A549 (cell line): ENCODE data around the gene HDAC2. TPM values are rescaled to one million over a fixed set of nuclear protein-coding genes. Genes with fewer than 3 reads are reported as not detected.

ENCODE experiments used
- ATAC-seq, 2 experiments: fragments of 200-7000 bp in 1 of 2; fragments of >200 bp in 1 of 2; cut with Nextera tagmentation in 1 of 2; cut with Tn5 transposase in 1 of 2; 3 replicates each; pipeline versions ENCODE4 v1.8.0 to v1.9.1; 2018 to 2020; ENCODE audit warnings: mild to moderate bottlenecking in 1 of 2, moderate library complexity in 1 of 2
- CTCF ChIA-PET: fragments of 300-600 bp; sonication (Branson Sonifier 250); formaldehyde crosslinking; extraction: SDS; loops from one replicate; lab custom pipeline; 2021; ENCODE audit warnings: antibody characterized with exemption, inconsistent platforms; lab: Yijun Ruan, JAX
- POLR2A ChIA-PET: fragments of 350-600 bp; formaldehyde crosslinking; extraction: SDS; loops from one replicate; lab custom pipeline; 2021; ENCODE audit warnings: antibody characterized with exemption, inconsistent platforms; lab: Yijun Ruan, JAX
- DNase-seq, 2 experiments: peaks; one replicate each; pipeline versions ENCODE4 v3.0.0 to v3.0.0-alpha.2; 2011 to 2016; ENCODE audit warnings: low read depth in 1 of 2, low spot score in 1 of 2
- FAIRE-seq: peaks from 2 replicates; lab custom pipeline; 2011; peaks lifted over from hg19 to GRCh38; lab: Jason Lieb, UNC
- H3K27ac ChIP-seq, 2 experiments: fragments of >200 bp; sonication (Bioruptor Twin); formaldehyde crosslinking; 3 replicates each; pipeline ENCODE4 v1.5.1; 2016 to 2017
- H3K4me1 ChIP-seq: fragments of >200 bp; sonication (Bioruptor Twin); formaldehyde crosslinking; 3 replicates; pipeline ENCODE4 v1.6.1; 2016
- H3K4me2 ChIP-seq: fragments of >200 bp; sonication (Bioruptor Twin); formaldehyde crosslinking; 3 replicates; pipeline ENCODE4 v1.6.1; 2016
- H3K4me3 ChIP-seq: fragments of >200 bp; sonication (Bioruptor Twin); formaldehyde crosslinking; 3 replicates; pipeline ENCODE4 v1.5.1; 2016
- H3K9me3 ChIP-seq: fragments of >200 bp; sonication (Bioruptor Twin); formaldehyde crosslinking; 3 replicates; pipeline ENCODE4 v1.6.1; 2016
- CBX8 ChIP-seq: fragments of 200-600 bp; sonication (generic); IDR thresholded peaks from 2 replicates; pipeline ENCODE4 v1.6.1; 2016
- CEBPB ChIP-seq, 2 experiments: fragments of >200 bp in 1 of 2; sonication (Bioruptor Twin) in 1 of 2; formaldehyde crosslinking in 1 of 2; IDR thresholded peaks; 2 replicates each; pipeline ENCODE4 v1.6.1; 2012 to 2016
- CHD2 ChIP-seq: fragments of 150-350 bp; IDR thresholded peaks from 2 replicates; pipeline ENCODE4 v1.6.1; 2014; ENCODE audit warnings: low read length; ENCODE audit not compliant: partially characterized antibody
- EP300 ChIP-seq, 2 experiments: fragments of >200 bp; sonication (Bioruptor Twin); formaldehyde crosslinking; IDR thresholded peaks; 2 replicates in 1 of 2; 3 replicates in 1 of 2; pipeline ENCODE4 v1.6.1; 2016 to 2017
- FOSB ChIP-seq: fragments of 250-450 bp; sonication (Bioruptor Pico); IDR thresholded peaks from 2 replicates; pipeline ENCODE4 v1.5.0; 2020; ENCODE audit warnings: mild to moderate bottlenecking, moderate library complexity
- FOSL2 ChIP-seq, 2 experiments: fragments of 450-650 bp in 1 of 2; fragments of >200 bp in 1 of 2; sonication (Bioruptor Twin) in 1 of 2; formaldehyde crosslinking; IDR thresholded peaks; 2 replicates each; pipeline versions ENCODE4 v1.5.0 to v1.6.1; 2016 to 2020; ENCODE audit warnings: mild to moderate bottlenecking in 1 of 2, moderate library complexity in 1 of 2
- HOXB13 ChIP-seq: fragments of 250-450 bp; sonication (Bioruptor Pico); IDR thresholded peaks from 2 replicates; pipeline ENCODE4 v1.5.0; 2020; ENCODE audit warnings: low read depth, mild to moderate bottlenecking, moderate library complexity
- MAFK ChIP-seq: fragments of 450-650 bp; IDR thresholded peaks from 2 replicates; pipeline ENCODE4 v1.6.1; 2014; ENCODE audit not compliant: partially characterized antibody
- NFE2L2 ChIP-seq: fragments of 150-350 bp; conservative IDR thresholded peaks from 2 replicates; pipeline ENCODE4 v1.6.1; 2014; ENCODE audit warnings: low read length
- NPAS2 ChIP-seq: fragments of 250-450 bp; sonication (Bioruptor Pico); IDR thresholded peaks from 2 replicates; pipeline ENCODE4 v1.8.0; 2022; ENCODE audit warnings: mild to moderate bottlenecking, moderate library complexity, borderline replicate concordance
- NR3C1 ChIP-seq: fragments of >200 bp; sonication (Bioruptor Twin); formaldehyde crosslinking; IDR thresholded peaks from 3 replicates; pipeline ENCODE4 v1.6.1; 2017
- RAD21 ChIP-seq, 2 experiments: fragments of >200 bp in 1 of 2; sonication (Bioruptor Twin) in 1 of 2; formaldehyde crosslinking in 1 of 2; IDR thresholded peaks in 1 of 2; conservative IDR thresholded peaks in 1 of 2; 2 replicates in 1 of 2; 3 replicates in 1 of 2; pipeline ENCODE4 v1.6.1; 2012 to 2018; ENCODE audit warnings: inconsistent platforms in 1 of 2
- RARB ChIP-seq: fragments of 250-450 bp; sonication (Bioruptor Pico); IDR thresholded peaks from 2 replicates; pipeline ENCODE4 v1.8.0; 2021; ENCODE audit warnings: mild to moderate bottlenecking, moderate library complexity
- RCOR1 ChIP-seq: fragments of 150-350 bp; IDR thresholded peaks from 2 replicates; pipeline ENCODE4 v1.6.1; 2014; ENCODE audit warnings: antibody characterized with exemption, low read length, low read depth
- SREBF2 ChIP-seq: fragments of 450-650 bp; IDR thresholded peaks from 2 replicates; pipeline ENCODE4 v1.6.1; 2014; ENCODE audit warnings: mild to moderate bottlenecking, moderate library complexity
- TFCP2L1 ChIP-seq: fragments of 250-450 bp; sonication (Bioruptor Pico); IDR thresholded peaks from 2 replicates; pipeline ENCODE4 v1.5.0; 2021; ENCODE audit warnings: mild to moderate bottlenecking
- TP53 ChIP-seq: fragments of 250-450 bp; sonication (Bioruptor Pico); IDR thresholded peaks from 2 replicates; pipeline ENCODE4 v1.5.0; 2021; ENCODE audit warnings: mild to moderate bottlenecking, moderate library complexity
- ZFP36 ChIP-seq: fragments of 450-650 bp; IDR thresholded peaks from 2 replicates; pipeline ENCODE4 v1.6.1; 2014; ENCODE audit warnings: borderline replicate concordance; ENCODE audit not compliant: partially characterized antibody
- ZSCAN20 ChIP-seq: fragments of 250-450 bp; sonication (Bioruptor Pico); IDR thresholded peaks from 2 replicates; pipeline ENCODE4 v1.8.0; 2022; ENCODE audit warnings: mild to moderate bottlenecking, moderate library complexity
- WGBS: methylation state at CpG from one replicate; pipeline ENCODE4 v1.1.6; 2017; ENCODE audit errors: missing lambda C conversion rate; 5-methylcytosine and 5-hydroxymethylcytosine counted together
- polyA plus RNA-seq, 4 experiments: library from polyadenylated mRNA; depleted of rRNA in 3 of 4; stranded (reverse); fragments of >200 nt; fragmentation: RNase III in 1 of 4; extraction: RNeasy Plus Mini Kit Qiagen cat#74134 plus additional on column Dnase treatment in 1 of 4; gene quantifications; 2 replicates in 3 of 4; 3 replicates in 1 of 4; pipeline ENCODE4 v1.2.3, GENCODE V29; 2011 to 2017
- TF ChIP-seq, protein P1 (sequence below): fragments of 250-450 bp; sonication (Bioruptor Pico); IDR thresholded peaks from 2 replicates; pipeline ENCODE4 v1.5.0; 2021; ENCODE audit warnings: mild to moderate bottlenecking, moderate library complexity, borderline replicate concordance
- TF ChIP-seq, protein P2 (sequence below): IDR thresholded peaks from 2 replicates; pipeline ENCODE4 v1.6.1; 2012
- TF ChIP-seq, protein P3 (sequence below): fragments of 200-600 bp; sonication (generic); IDR thresholded peaks from 2 replicates; pipeline ENCODE4 v1.6.1; 2016; ENCODE audit warnings: antibody characterized with exemption, mild to moderate bottlenecking, moderate library complexity
- TF ChIP-seq, protein P4 (sequence below): IDR thresholded peaks from 2 replicates; pipeline ENCODE4 v1.6.1; 2012; ENCODE audit warnings: low read depth, borderline replicate concordance
- TF ChIP-seq, protein P5 (sequence below): fragments of 150-350 bp; IDR thresholded peaks from 2 replicates; pipeline ENCODE4 v1.6.1; 2014; ENCODE audit warnings: low read depth, mild to moderate bottlenecking, low read length

The HDAC2 gene
- polyA plus RNA-seq, 2 of the 4 experiments (the other 2 are of a cell fraction): 103 to 183 TPM

DNA sequence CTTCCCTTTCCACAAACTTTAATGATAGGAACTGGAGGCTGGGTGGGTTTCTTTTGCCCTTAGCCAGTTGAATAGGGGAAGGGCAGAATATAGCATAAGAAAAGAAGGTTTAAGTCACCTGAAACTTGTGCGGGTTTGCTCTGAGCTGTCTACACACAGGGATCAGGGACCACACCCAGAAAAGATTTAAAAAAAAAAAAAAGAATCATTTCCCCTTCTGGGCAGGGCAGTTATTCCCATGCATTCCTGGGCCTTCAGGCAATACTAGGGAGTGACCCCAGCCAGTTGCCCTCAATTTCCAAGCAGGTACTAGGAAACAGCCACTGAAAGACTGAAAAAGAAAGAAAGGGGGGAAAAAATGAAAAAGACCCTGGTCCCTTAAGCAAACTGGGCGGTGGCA, 39.6 kb upstream of the HDAC2 start:
- no peak for FAIRE-seq
- no peak for ATAC-seq
- ChIA-PET CTCF (no interaction called here), POLR2A (no interaction called here)
- DNase-seq: no peak
- Histone ChIP-seq H3K4me2 (no peak overlapping the region), H3K9me3 (no peaks in the 10 kb centered on the region), H3K27ac (no peak overlapping the region), H3K4me1 (no peaks in the 10 kb centered on the region), H3K4me3 (no peak overlapping the region)
- no peak for TF ChIP-seq MAFK
- 58% methylated on average over 2 of the region's 2 CpGs for WGBS

DNA sequence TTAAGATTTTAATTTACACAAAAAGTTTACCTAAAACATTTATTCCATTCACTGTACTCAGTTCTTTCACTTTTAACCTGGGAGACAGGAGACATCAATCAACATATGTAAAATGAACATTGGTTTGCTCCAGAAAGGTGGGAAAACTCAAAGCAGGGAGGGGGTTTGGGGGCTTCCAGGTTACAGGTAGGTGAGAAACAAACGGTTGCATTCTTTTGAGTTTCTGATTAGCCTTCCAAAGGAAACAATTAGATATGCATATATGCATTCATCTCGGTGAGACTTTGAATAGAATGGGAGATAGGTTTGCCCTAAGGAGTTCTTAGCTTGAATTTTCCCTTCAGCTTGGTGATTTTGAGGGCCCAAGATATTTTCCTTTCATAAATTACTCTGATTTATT, 38.2 kb upstream of the HDAC2 start:
- ChIA-PET CTCF (no interaction called here), POLR2A (no interaction called here)
- H3K4me2 ChIP-seq: no peak overlapping the region
- H3K27ac ChIP-seq: no peak overlapping the region
- no peak for DNase-seq
- no peaks in the 10 kb centered on the region for H3K4me1 ChIP-seq
- no peak overlapping the region for H3K4me3 ChIP-seq
- WGBS: 45% methylated on average over 2 of the region's 2 CpGs
- TF ChIP-seq TP53: no peak
- TF ChIP-seq HOXB13 (CRISPR knock-in tag): no peak
- TF ChIP-seq RARB (CRISPR knock-in tag): no peak
- no peak for TF ChIP-seq TFCP2L1
- no peak for TF ChIP-seq CBX8
- TF ChIP-seq CHD2: no peak
- TF ChIP-seq CEBPB (IDR thresholded peaks at IDR 0.05): no peak
- H3K9me3 ChIP-seq: no peaks in the 10 kb centered on the region
- FAIRE-seq: no peak
- no peak for ATAC-seq

DNA sequence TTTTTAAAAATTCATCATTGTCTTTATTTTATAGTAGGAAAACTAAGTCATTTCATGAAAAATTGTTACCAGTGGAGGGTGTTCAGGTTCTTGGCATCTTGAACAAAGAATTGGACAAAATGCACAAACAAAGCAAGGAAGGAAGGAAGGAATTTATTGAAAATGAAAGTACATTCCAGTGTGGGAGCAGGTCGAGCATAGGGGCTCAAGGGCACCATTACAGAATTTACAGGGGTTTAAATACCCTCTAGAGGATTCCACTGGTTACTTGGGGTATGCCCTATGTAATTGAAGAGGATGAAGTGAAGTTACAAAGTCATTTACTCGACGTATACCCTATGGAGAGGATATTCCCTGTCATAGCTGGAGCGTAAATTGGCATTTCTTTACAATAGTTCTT, 37.4 kb upstream of the HDAC2 start:
- DNase-seq (no peak), FAIRE-seq (no peak), ATAC-seq (no peak)
- CTCF ChIA-PET: no interaction called here
- Histone ChIP-seq H3K4me2 (no peak overlapping the region), H3K27ac (no peak overlapping the region), H3K4me1 (no peaks in the 10 kb centered on the region), H3K4me3 (no peak overlapping the region), H3K9me3 (no peaks in the 10 kb centered on the region)
- TF ChIP-seq, protein P1, sequence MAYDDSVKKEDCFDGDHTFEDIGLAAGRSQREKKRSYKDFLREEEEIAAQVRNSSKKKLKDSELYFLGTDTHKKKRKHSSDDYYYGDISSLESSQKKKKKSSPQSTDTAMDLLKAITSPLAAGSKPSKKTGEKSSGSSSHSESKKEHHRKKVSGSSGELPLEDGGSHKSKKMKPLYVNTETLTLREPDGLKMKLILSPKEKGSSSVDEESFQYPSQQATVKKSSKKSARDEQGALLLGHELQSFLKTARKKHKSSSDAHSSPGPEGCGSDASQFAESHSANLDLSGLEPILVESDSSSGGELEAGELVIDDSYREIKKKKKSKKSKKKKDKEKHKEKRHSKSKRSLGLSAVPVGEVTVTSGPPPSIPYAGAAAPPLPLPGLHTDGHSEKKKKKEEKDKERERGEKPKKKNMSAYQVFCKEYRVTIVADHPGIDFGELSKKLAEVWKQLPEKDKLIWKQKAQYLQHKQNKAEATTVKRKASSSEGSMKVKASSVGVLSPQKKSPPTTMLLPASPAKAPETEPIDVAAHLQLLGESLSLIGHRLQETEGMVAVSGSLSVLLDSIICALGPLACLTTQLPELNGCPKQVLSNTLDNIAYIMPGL (CRISPR knock-in tag): no peak
- TF ChIP-seq FOSL2 (IDR thresholded peaks at IDR 0.05) (no peak), FOSL2 (CRISPR knock-in tag; IDR thresholded peaks at IDR 0.05) (no peak), NFE2L2 (no peak), CHD2 (no peak), RAD21 (conservative IDR thresholded peaks at IDR 0.05 in 1 of 2, IDR thresholded peaks at IDR 0.05 in 1 of 2) (no peak), TP53 (no peak), FOSB (CRISPR knock-in tag) (no peak), SREBF2 (no peak), EP300 (IDR thresholded peaks at IDR 0.05) (no peak), RCOR1 (no peak), ZFP36 (no peak), CBX8 (no peak), ZSCAN20 (CRISPR knock-in tag) (no peak), NPAS2 (CRISPR knock-in tag) (no peak), NR3C1 (no peak)
- TF ChIP-seq, protein P2, sequence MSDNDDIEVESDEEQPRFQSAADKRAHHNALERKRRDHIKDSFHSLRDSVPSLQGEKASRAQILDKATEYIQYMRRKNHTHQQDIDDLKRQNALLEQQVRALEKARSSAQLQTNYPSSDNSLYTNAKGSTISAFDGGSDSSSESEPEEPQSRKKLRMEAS: no peak
- TF ChIP-seq, protein P3, sequence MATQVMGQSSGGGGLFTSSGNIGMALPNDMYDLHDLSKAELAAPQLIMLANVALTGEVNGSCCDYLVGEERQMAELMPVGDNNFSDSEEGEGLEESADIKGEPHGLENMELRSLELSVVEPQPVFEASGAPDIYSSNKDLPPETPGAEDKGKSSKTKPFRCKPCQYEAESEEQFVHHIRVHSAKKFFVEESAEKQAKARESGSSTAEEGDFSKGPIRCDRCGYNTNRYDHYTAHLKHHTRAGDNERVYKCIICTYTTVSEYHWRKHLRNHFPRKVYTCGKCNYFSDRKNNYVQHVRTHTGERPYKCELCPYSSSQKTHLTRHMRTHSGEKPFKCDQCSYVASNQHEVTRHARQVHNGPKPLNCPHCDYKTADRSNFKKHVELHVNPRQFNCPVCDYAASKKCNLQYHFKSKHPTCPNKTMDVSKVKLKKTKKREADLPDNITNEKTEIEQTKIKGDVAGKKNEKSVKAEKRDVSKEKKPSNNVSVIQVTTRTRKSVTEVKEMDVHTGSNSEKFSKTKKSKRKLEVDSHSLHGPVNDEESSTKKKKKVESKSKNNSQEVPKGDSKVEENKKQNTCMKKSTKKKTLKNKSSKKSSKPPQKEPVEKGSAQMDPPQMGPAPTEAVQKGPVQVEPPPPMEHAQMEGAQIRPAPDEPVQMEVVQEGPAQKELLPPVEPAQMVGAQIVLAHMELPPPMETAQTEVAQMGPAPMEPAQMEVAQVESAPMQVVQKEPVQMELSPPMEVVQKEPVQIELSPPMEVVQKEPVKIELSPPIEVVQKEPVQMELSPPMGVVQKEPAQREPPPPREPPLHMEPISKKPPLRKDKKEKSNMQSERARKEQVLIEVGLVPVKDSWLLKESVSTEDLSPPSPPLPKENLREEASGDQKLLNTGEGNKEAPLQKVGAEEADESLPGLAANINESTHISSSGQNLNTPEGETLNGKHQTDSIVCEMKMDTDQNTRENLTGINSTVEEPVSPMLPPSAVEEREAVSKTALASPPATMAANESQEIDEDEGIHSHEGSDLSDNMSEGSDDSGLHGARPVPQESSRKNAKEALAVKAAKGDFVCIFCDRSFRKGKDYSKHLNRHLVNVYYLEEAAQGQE: no peak
- TF ChIP-seq, protein P4, sequence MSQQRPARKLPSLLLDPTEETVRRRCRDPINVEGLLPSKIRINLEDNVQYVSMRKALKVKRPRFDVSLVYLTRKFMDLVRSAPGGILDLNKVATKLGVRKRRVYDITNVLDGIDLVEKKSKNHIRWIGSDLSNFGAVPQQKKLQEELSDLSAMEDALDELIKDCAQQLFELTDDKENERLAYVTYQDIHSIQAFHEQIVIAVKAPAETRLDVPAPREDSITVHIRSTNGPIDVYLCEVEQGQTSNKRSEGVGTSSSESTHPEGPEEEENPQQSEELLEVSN: no peak
- TF ChIP-seq, protein P5, sequence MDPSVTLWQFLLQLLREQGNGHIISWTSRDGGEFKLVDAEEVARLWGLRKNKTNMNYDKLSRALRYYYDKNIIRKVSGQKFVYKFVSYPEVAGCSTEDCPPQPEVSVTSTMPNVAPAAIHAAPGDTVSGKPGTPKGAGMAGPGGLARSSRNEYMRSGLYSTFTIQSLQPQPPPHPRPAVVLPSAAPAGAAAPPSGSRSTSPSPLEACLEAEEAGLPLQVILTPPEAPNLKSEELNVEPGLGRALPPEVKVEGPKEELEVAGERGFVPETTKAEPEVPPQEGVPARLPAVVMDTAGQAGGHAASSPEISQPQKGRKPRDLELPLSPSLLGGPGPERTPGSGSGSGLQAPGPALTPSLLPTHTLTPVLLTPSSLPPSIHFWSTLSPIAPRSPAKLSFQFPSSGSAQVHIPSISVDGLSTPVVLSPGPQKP: no peak
- POLR2A ChIA-PET: no interaction called here
- 61% methylated on average over 4 of the region's 4 CpGs for WGBS
